Esophagus squamous epithelium (tissue), 4 donors: ENCODE results near the gene GNLY.

ENCODE experiments used
- POLR2A ChIP-seq, 4 donors: fragments of 450-650 bp; IDR thresholded peaks; one replicate each; pipeline ENCODE4 v1.6.1; 2017; ENCODE audit warnings: antibody characterized with exemption in 4 of 4, mild to moderate bottlenecking in 4 of 4, moderate library complexity in 3 of 4
- TF ChIP-seq, protein P1 (sequence below), 6 experiments: fragments of 450-650 bp in 4 of 6; fragments of 200-600 bp in 2 of 6; sonication (generic) in 2 of 6; IDR thresholded peaks; one replicate each; pipeline ENCODE4 v1.5.1; 2016 to 2019; ENCODE audit warnings: antibody characterized with exemption in 6 of 6, mild to moderate bottlenecking in 4 of 6, moderate library complexity in 4 of 6

DNA sequence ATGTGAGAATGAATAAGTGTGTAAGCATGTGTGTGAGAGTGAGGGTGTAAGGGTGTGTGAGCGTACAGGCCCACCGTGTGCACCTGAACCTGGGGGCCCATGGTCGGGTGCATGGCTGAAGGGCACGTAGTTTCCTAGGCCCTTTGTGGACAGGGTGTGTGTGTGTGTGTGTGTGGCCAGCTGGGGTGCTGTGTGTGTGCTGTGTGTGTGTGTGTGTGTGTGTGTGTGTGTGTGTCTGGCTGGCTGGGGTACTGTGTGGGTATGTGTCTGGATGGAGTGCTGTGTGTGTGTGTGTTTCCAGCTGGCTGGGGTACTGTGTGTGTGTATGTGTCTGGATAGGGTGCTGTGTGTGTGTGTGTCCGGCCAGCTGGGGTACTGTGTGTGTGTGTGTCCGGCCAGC lies 28.1 kb upstream of the GNLY start:
- TF ChIP-seq, protein P1, sequence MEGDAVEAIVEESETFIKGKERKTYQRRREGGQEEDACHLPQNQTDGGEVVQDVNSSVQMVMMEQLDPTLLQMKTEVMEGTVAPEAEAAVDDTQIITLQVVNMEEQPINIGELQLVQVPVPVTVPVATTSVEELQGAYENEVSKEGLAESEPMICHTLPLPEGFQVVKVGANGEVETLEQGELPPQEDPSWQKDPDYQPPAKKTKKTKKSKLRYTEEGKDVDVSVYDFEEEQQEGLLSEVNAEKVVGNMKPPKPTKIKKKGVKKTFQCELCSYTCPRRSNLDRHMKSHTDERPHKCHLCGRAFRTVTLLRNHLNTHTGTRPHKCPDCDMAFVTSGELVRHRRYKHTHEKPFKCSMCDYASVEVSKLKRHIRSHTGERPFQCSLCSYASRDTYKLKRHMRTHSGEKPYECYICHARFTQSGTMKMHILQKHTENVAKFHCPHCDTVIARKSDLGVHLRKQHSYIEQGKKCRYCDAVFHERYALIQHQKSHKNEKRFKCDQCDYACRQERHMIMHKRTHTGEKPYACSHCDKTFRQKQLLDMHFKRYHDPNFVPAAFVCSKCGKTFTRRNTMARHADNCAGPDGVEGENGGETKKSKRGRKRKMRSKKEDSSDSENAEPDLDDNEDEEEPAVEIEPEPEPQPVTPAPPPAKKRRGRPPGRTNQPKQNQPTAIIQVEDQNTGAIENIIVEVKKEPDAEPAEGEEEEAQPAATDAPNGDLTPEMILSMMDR (IDR thresholded peaks at IDR 0.05), result no peak
- TF ChIP-seq POLR2A (IDR thresholded peaks at IDR 0.05), result no peak
